ENCODE data around the gene SAMD3.
"Not testable (repeated sequence)": the region's sequence is repeated elsewhere in the genome, so short reads cannot be mapped to it uniquely, and the experiment has no call there.

Gene SAMD3, protein sequence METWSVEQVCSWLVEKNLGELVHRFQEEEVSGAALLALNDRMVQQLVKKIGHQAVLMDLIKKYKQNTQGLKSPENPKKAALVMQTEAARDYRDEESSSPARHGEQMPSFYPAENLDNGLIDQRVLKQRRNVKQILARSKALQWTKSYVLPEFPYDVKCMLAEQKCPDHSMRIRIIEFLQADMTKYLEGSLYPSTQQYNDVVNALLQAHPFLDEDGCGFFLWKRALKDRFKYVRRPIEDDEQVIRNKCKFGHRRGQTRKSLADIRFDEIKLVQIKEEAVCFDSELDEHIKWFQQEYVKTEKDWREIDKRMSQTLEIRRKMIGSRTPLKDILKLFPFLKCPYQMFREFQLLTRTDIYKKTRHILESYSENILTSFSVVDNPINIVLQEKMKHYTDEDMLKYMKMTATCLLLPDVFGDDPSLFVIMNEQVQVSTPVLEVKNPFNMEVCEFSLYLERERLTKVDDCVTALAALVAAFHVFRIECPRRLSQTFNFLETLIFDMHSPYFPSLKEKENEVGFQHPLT

DNA sequence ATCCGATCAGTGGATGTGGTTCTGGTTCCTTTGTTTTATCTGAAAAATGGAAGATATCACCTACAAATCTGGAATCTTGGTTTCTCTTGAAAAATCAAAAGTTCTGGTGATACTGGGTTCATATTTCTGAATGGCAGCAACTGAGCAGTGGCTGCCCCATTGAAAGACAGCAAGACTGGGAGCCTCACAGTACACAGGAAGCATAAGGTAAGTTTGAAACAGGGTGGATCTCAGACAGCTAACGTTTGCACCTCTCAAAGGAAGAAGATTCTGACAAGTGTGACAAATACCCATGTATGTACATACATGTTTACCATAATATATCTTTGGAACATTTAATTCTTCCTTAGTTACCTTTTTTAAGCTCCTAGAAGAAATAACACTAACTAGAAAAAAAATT is at the start of gene SAMD3:
TSS of gene SAMD3 (minus strand) at position 177 of the 400 bp plus-strand sequence. CDS start 7,678 bp downstream, outside the sequence.
- no peak for DNase-seq

DNA sequence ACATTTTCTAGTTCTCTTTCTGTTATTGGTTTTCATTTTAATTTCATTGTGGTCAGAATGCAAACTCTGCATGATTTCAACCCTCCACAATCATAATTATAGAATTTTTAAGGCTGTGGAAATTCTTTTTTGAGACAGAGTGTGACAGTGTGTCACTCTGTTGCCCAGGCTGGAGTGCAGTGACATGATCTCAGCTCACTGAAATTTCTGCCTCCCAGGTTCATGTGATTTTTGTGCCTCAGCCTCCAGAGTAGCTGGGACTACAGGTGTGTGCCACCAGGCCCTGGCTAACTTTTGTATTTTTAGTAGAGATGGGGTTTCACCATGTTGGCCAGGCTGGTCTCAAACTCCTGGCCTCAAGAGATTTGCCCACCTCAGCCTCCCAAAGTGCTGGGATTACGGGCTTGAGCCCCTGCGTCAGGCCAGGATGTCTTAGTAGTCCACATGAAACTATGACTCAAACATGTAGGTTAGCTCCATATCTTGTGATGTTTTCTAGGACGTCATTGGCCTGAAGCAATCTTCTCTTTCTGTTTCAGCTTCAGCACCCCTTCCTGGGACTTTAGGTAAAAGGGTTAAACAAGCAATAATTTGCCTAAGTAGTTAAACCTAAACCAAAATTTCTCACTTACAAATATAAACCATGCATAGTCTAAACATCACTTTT is 47.4 kb upstream of the SAMD3 start:
- no peak for DNase-seq

DNA sequence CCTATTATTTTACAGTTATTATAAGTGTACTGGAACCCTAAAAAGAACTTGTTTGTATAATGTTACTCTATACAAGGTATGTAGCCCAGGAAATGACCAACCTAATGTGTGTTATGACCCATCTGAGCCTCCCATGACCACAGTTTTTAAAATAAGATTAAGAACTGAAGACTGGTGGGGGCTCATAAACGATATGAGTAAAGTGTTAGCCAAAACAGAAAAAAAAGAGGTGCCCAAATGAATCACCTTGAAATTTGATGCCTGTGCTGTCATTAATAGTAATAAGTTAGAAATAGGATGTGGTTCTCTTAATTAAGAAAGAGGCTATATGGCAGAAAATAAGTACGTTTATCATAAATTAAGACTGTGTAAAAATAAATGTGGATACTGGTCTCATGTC is 42.8 kb upstream of the SAMD3 start:
- DNase-seq, result not testable (repeated sequence)

DNA sequence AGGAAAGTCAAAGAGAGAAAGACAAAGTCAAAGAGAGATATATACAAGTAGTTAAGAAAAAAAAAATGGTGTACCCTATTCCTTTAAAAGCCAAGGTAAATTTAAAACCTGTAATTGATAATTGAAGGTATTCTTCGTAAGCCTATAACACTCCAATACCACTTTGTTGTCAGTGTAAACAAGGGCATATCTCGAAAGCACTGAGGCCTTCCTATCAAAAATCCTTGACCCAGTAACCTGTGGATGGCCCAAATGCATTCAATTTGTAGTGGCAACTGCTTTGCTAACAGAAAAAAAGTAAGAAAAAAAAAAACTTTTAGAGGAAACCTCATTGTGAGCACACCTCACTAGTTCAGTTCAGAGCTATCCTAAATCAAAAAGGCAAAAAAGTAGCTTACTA is 39.3 kb upstream of the SAMD3 start:
- no peak for DNase-seq

DNA sequence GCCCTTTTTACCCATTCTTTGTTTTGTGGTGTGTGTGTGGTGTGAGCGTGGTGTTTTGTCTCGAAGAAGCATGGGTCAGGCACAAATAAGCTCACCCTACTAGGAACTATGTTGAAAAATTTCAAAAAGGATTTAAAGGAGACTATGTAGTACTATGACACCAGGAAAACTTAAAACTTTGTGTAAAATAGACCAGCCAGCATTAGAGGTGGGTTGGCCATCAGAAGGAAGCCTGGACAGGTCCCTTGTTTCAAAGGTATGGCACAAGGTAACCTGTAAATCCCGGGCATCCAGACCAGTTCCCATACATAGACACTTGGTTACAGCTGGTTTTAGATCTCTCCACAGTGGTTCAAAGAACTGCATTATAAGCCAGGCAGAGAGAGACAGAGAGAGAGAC is 38.8 kb upstream of the SAMD3 start:
- DNase-seq, result not testable (repeated sequence)

DNA sequence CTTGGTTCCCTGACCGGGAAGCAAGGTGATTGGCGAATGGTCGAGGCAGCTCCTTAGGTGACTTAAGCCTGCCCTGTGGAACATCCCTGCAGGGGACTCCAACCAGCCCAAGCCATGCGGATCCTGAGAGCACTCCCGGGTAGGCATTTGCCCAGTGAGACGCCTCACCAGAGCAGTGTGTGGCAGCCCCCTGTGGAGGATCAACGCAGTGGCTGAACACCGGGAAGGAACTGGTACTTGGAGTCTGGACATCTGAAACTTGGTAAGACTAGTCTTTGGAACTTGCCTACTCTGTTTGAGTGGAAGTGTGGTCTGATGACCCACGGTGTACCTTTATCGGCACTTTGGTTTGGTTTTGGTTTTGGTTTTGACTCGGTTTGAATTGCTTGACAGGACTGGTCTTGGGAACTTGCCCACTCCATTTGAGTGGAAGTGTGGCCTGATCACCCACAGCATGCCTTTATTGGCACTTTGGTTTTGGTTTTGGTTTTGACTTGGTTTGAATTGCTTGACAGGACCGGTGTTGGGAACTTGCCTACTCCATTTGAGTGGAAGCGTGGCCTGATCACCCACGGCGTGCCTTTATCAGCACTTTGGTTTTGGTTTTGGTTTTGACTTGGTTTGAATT is 38.0 kb upstream of the SAMD3 start:
- peak; percentile 32 for DNase-seq

DNA sequence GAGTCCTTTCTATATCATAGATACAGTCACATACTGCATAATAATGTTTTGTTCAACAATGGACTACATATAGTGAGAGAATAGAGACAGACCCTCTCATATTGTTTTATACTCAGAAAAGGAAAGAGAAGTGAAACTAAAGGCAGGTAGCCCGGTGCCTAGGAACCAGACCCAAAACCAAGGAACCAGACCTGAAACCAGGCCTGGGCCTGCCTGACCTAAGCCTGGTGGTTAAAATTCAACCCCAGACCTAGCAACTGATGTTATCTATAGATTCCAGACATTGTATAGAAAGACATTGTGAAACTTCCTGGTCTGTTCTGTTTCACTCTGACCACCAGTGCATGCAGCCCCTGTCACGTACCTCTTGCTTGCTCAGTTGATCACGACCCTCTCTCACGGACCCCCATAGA is 37.3 kb upstream of the SAMD3 start:
- peak; percentile 29 for DNase-seq

DNA sequence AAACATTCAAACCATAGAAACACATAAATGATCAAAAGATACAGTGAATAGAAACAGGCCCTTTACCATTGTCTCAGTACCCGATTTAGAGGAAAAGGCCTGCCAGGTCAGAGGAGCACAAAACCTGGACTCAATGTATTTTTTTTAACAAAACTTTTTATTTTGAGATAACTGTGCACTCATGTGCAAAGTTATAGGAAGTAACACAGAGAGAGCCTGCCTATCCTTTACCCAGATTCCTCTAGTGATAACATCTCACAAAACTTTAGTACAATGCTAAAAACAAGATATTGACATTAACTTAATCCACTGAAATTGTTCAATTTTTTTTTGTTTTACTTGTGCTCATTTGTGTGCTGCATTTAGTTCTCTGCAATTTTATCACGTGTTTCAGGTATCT is 36.8 kb upstream of the SAMD3 start:
- no peak for DNase-seq

DNA sequence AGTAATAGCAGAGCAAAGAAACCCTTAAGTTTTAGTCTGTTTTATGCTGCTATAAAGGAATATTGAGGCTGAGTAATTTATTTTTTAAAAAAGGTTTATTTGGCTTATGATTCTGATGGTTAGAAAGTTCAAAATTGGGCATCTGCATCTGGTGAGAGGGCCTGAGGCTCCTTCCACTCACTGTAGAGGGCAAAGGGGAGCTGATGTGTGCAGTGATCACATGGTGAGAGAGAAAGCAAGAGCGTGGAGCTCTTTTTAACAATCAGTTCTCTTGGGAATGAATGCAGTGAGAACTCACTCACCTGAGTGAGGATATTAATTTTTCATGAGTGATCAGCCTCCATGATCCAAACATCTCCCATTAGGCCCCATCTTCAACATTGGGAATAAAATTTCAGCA is 36.4 kb upstream of the SAMD3 start:
- DNase-seq, result no peak

DNA sequence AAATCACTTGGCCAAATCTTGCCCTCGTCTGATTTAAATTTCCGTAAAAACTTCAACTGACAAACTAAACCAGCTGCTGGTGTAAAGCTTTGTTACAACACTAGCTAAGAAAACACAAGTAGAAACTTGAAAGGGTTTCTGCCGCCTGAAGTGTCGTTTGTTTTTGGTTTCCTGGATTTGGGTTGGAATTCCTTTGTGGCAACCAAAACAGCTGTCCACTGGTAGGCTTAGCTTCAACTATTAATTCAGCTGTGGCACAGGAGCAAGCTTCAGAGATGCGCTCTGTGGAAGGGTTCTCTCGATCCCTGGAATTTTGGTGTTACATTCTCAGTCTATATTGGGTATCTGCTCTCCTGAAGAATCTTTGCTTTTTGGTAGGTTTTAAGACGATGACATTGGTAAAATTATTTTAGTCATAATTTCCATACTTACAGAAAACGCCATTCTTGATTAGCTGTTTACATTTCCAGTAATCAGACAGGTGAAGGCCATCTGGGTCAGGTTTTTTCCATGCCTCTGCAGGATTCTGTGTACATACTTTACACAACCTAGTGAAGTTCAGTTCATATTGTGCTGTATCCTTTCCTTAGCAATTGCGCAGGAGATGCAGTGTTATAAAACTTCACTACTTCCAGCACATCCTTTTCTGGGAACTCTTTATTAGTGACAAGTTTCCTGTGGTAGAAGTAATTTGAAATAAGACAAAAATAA is 29.9 kb upstream of the SAMD3 start:
- DNase-seq, result no peak

DNA sequence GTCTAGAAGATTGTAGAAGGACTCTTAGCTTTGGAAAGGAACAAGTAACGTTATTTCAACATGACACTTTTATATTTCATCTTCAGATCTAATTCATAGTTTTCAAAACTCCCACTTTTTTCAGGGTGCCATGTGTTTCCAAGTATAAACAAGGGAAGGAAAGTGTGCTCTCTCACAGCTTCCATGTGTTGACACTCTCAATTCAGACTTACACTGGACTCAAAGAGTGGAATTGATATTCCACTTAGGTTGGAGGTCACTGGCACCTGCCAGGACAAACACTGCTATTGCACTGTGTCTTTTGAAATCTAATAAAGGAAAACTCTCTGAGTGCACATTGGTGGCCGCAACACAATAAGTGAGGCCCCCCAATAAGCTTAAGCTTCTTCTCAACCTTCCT is 22.5 kb upstream of the SAMD3 start:
- no peak for DNase-seq

DNA sequence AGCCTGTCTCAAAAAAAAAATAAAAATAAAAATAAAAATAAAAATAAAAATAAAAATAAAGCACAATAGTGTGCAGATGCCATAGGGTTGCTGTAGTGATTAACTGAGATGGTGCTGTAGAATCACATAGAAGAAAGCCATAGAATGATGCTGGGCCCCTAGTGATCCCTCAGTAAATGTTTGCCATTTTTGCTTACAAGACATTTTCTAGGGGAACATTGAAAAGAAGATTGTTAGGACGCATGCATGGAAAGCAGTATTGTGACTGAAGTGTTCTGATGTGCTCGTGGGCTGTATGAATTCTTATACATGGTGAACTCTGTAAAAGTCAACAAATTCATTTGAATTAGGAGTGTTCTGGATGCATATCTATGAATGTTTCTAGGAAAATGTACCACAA is 22.0 kb upstream of the SAMD3 start:
- no peak for DNase-seq

DNA sequence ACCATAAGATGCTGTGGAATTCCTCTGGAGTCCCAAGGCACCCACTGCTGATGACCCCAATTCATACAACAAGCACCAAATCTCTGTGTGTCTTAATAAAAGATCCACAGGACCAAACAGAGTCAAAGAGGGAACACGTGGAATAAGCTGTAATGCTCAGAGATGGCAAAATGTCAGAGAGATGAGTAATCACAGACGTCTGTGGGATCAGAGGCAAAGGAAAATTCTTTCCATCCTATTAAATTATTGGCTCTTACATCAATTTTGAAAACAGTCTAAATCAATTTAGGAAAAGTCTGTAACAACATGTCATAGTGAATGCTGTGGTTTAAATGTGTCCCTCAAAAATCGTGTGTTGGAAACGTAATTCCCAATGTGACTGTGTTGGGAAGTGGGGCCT is 17.5 kb upstream of the SAMD3 start:
- DNase-seq, result no peak

DNA sequence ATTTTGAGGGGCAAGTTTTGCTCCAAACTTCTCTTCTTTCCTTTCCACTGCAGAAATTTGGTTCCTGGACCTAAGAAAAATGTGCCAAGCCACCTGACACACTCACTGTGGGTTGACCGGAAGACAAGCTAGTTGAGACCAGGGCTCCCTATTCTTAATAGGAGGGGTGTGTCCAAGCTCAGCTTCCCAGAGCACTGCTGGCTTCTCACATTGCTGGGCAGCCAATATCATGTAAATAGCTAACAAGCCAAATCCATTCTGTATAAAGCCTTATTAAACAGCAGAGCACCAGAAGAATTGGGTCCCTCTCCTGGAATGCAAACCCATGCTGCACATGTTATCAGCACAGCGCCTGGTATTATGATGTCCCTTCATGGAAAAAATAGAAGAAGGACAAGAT is 17.0 kb upstream of the SAMD3 start:
- no peak for DNase-seq

DNA sequence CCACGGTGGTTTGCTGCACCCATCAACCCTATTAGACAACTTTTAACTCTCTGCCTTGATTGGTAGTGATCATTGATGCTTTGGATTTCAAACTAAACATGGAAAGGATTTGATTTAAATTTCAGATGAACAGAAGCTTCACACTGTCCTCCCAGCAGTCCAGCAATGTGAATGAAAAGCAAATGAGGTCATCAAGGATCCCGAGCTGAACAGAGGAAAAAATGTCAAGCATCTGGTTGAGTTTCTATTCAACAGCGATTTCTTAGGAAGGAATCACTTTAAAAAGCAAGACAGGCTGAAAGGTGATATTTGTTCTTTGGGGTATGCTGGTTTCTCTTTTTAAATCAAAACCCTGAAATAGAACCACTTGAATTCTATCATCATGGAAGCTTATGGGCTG is 10.6 kb upstream of the SAMD3 start:
- no peak for DNase-seq

DNA sequence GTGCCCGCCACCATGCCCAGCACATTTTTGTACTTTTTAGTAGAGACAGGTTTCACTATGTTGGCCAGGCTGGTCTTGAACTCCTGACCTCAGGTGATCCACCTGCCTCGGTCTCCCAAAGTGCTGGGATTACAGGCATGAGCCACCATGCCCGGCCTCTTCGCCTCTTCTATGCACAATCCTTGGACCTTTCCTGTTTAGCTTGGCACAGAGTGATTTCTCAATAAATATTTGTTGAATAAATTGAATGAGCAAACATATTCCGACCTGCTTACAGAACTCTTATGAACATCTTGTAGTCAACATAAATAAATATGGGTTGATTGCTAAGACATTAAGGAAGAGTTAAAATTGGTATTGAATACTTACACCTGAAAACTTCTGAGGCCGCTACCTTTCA is 7.8 kb upstream of the SAMD3 start:
- DNase-seq, result not testable (repeated sequence)

DNA sequence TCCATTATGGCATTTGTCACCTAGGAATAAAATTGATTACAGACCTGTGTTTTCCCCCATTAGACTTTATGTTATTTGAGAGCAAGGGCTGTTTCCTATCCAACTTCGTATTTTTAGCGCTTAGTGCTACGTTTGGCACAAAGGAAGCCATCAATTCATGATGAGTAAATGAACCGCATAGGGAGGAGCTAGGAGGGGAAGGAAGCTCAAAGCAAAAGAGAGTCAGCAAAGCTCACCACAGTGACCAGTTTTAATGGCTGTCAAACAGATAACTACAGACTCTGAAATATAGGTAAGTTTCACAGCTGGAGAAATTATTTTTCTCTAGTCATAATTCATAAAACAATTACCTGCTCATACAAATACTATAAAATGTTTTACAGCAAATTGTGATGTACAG is 6.9 kb upstream of the SAMD3 start:
- no peak for DNase-seq

DNA sequence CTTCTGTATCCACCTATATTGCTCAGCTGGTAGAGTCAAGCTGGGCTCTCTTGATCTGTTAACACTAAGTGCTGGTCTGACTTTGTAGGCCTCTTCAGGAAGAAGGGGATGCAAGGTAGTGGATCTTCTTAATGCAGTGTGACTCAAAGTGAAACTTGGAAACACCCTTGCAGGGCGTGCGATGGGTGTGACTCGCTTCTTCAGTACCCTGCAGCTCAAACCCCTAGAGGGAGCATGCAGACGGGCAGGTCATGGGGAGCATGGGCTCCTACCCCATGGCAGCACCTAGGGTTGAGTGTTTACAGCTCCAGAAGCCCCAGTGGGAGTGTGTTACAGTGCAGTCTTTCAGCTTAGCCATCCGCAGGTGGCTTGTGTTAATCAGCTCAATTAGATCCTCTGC is 757 bp upstream of the SAMD3 start:
- DNase-seq, result peak; percentile 73

DNA sequence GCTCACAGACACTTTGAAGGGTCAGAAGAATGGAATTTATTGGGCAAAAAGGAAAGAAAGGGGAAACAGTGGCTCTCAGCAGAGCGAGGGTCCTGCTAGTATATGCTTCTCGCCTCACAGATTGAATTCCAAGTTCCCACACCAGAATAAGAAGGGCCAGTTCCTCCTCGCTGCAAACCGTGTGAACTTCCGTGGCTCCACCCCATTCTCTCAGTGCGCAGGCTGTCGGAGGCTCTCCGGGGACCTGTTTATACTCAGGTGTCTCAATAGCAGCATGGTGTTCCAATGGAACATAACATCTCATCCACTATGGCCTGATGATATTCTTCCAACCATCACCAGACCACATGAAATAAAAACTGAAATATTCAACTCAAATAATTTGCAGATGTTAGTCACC is 4.6 kb downstream of the SAMD3 start:
- no peak for DNase-seq

DNA sequence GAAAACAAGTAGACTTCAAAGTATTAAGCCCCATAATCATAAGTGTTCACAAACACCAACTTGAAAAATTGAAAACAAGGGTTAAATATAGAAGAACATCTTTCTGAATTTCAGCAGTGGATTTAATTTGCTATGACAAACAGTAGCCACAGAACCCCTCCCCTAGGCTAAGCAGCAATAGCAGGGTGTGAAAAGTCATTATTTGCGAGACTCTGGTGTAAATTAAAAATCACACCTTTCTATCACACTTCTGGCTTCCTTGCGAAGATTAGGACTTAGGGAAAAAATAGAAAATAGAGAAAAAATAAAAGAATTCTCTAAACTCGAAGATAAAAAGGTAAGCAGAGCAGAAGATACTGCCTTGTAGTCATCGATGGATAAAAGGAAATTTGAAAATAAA is 6.1 kb downstream of the SAMD3 start:
- no peak for DNase-seq

DNA sequence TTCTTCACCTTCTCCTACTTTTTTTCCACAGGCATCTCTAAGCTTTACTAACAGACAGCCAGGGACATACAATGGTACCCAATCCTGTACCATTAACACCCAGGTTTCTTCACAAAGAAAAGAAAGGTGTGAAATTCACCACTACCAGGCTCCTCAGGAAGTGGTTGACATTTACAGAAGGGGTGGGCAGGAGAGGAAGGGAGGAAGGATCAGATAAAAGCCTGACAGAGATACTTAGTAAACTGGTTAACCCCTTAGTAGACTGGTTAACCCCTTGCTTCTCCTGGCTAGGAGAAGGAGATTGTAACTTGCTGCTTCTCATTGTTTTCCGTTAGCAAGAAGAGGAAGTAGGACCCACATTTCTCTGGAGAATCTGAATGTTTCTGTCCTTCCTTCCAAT is 7.2 kb downstream of the SAMD3 start:
- DNase-seq, result peak; percentile 26

DNA sequence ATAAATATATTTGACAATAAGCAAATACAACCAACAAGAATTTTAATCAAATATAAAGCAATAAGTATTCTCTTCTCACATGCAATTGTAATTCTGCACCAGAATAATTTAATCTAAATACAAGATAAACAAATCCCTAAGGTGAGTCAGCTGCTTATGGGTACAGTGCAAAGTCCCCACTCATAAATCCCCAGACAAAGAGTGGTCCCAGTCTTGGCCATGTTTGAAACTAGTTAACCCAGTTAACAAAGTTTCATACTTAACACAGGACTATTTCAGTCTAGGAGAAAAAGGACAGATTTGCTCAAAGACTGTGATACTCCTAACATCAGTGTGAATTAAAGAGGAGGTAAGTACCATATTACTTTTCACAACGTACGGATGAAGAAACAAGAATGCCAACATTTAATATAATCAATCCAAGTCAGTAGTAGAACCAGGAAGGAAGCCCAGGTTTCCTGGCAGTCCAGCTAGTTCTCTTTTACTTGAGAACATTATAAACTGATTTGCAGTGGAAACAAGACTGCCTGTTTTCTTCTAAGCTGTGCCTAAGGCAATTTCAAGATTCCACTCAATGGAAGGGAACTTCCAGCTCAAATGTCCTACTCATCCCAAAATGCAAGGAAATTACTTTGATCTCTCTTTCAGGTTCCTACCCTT is 10.4 kb downstream of the SAMD3 start:
- DNase-seq, result no peak

DNA sequence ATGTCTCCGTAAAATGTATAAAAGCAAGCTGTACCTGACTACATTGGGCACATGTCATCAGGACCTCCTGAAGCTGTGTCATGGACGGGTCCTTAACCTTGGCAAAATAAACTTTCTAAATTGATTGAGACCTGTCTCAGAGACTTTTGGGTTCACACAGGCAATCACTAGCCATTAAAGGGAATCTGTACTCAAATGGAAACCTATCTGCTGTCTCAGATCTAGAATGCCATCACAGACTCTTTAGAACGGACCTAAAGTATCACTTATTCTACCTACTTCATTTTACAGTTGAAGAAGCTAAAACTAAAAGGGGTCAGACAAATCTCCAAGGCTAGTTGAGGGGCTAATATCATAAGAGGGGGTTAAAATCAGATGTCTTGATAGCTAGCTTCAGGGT is 11.1 kb downstream of the SAMD3 start:
- no peak for DNase-seq
